ENCODE results near the gene TCEA3.

DNA sequence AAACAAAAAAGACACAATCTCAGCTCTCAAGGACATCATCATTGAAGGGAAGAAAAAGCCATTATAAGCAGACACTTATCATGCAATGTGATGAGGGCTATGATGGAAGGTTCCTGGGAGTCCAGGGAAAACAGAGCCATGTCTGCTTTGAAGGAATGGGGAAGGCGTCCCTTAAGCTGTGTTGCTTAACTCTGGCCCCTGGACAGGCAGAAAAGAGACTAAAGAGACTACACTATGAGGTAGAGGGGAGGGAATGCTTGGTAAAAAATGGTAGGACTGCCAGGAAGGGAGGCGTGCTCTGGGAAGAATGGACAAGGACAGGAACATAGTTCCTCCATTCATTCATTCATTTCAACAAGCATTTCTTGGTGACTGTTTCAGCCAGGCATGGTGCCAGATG lies 38.2 kb upstream of the TCEA3 start:
- TF ChIP-seq EZH2 (IDR thresholded peaks at IDR 0.05; ENCODE audit: insufficient read depth, poor library complexity, severe bottlenecking) (no peak), EZH2phosphoT487 (IDR thresholded peaks at IDR 0.05; ENCODE audit: insufficient read depth, low read depth) (no peak)

Measured in GM23248 (cell line).